Common myeloid progenitor, CD34-positive (primary cell): ENCODE measurements around the gene OGDHL.

Experiments used
- CTCF ChIA-PET: fragments of 350-600 bp; sonication (Branson Sonifier 250); formaldehyde crosslinking; loops from one replicate; lab custom pipeline; 2021; ENCODE audit warnings: antibody characterized with exemption; lab: Charles Lee
- POLR2A ChIA-PET: fragments of 350-600 bp; sonication (Branson Sonifier 250); formaldehyde crosslinking; loops from one replicate; lab custom pipeline; 2021; ENCODE audit warnings: antibody characterized with exemption; lab: Charles Lee
- DNase-seq, 3 donors: peaks; one replicate each; pipeline versions ENCODE4 v3.0.0 to v3.0.0-alpha.2; 2013
- H3K27ac ChIP-seq, 2 experiments: 1 replicate in 1 of 2; 2 replicates in 1 of 2; pipeline ENCODE4 v1.7.0; 2013; ENCODE audit warnings: inconsistent platforms in 2 of 2, low read length in 2 of 2, mild to moderate bottlenecking in 2 of 2, low read depth in 1 of 2, moderate library complexity in 1 of 2; ENCODE audit not compliant: severe bottlenecking in 2 of 2, insufficient read depth in 1 of 2, poor library complexity in 1 of 2
- H3K27me3 ChIP-seq, 5 experiments: replicated peaks in 2 of 5; 1 replicate in 3 of 5; 2 replicates in 2 of 5; pipeline versions ENCODE4 v1.6.1 to v1.7.0; 2013; ENCODE audit warnings: low read length in 4 of 5, mild to moderate bottlenecking in 2 of 5, moderate library complexity in 2 of 5, inconsistent platforms in 1 of 5; ENCODE audit not compliant: insufficient read depth in 5 of 5, control insufficient read depth in 4 of 5
- H3K36me3 ChIP-seq, 4 experiments: 1 replicate in 2 of 4; 2 replicates in 2 of 4; pipeline versions ENCODE4 v1.6.1 to v1.7.0; 2013; ENCODE audit warnings: low read length in 3 of 4, control low read depth in 1 of 4, mild to moderate bottlenecking in 1 of 4; ENCODE audit not compliant: control insufficient read depth in 4 of 4, insufficient read depth in 4 of 4
- H3K4me1 ChIP-seq, 4 experiments: 1 replicate in 3 of 4; 2 replicates in 1 of 4; pipeline versions ENCODE4 v1.6.1 to v1.7.1; 2013; ENCODE audit warnings: low read length in 3 of 4, mild to moderate bottlenecking in 3 of 4, control low read depth in 1 of 4, inconsistent platforms in 1 of 4, moderate library complexity in 1 of 4; ENCODE audit not compliant: control insufficient read depth in 4 of 4, insufficient read depth in 4 of 4; ENCODE audit errors: control extremely low read depth in 1 of 4
- H3K4me3 ChIP-seq, 7 experiments: 1 replicate in 4 of 7; 2 replicates in 3 of 7; pipeline versions ENCODE4 v1.5.1 to v1.7.0; 2013; ENCODE audit warnings: mild to moderate bottlenecking in 7 of 7, low read length in 6 of 7, moderate library complexity in 6 of 7, inconsistent platforms in 2 of 7, low read depth in 2 of 7, control low read depth in 1 of 7; ENCODE audit not compliant: insufficient read depth in 4 of 7, control insufficient read depth in 1 of 7; ENCODE audit errors: extremely low read depth in 1 of 7
- H3K9me3 ChIP-seq, 5 experiments: 1 replicate in 4 of 5; 2 replicates in 1 of 5; pipeline versions ENCODE4 v1.6.1 to v1.7.1; 2013; ENCODE audit warnings: low read length in 4 of 5, mild to moderate bottlenecking in 2 of 5, inconsistent platforms in 1 of 5, low read depth in 1 of 5, moderate library complexity in 1 of 5; ENCODE audit not compliant: control insufficient read depth in 4 of 5, insufficient read depth in 2 of 5; ENCODE audit errors: control extremely low read depth in 1 of 5
- WGBS: methylation state at CpG from one replicate; pipeline ENCODE4 v1.1.5; 2013; ENCODE audit not compliant: insufficient coverage; 5-methylcytosine and 5-hydroxymethylcytosine counted together

The OGDHL gene

DNA sequence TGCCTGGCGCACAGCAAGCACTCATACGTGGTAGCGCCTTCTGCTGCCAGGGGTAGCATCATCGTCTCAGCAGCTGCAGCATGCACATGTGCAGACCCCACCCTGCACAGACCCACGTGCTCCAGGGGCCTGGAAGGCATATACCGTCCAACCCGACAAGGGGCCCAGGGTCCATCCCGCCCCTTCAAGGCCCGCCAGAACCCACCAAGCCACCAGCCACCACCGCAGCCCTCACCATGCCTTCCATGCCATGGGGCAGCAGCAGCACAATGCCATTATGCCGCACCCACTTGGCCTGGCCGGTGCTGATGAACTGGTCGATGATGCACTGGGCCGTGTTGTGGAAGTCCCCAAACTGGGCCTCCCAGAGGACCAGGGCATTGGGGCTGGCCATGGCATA, 22.7 kb downstream of the OGDHL start:
- DNase-seq = no peak
- CTCF ChIA-PET = no interaction called here

GRCh38 chr10:49738616-49739360, 23.3 kb downstream of the OGDHL start:
- 85% methylated on average over 10 of the region's 10 CpGs for WGBS
- POLR2A ChIA-PET = no interaction called here
- no peaks in the 10 kb centered on the region for H3K4me1 ChIP-seq
- CTCF ChIA-PET = no interaction called here
- no peaks in the 10 kb centered on the region for H3K9me3 ChIP-seq
- DNase-seq = no peak
- H3K36me3 ChIP-seq = no peaks in the 10 kb centered on the region
- H3K27me3 ChIP-seq = no peaks in the 10 kb centered on the region
- H3K4me3 ChIP-seq = no peak overlapping the region
- no peak overlapping the region for H3K27ac ChIP-seq

More for the DNA sequence above, 22.7 kb downstream of the OGDHL start:
- no peaks in the 10 kb centered on the region for H3K36me3 ChIP-seq
- H3K27me3 ChIP-seq = no peaks in the 10 kb centered on the region
- POLR2A ChIA-PET = no interaction called here
- no peaks in the 10 kb centered on the region for H3K9me3 ChIP-seq
- WGBS = 89% methylated on average over 11 of the region's 14 CpGs
- no peak overlapping the region for H3K4me3 ChIP-seq
- no peaks in the 10 kb centered on the region for H3K4me1 ChIP-seq
- no peak overlapping the region for H3K27ac ChIP-seq

- POLR2A ChIA-PET = no interaction called here
- 94% methylated on average over 18 of the region's 19 CpGs for WGBS
Observed at GRCh38 chr10:49737474-49738201, 24.5 kb downstream of the OGDHL start.

DNA sequence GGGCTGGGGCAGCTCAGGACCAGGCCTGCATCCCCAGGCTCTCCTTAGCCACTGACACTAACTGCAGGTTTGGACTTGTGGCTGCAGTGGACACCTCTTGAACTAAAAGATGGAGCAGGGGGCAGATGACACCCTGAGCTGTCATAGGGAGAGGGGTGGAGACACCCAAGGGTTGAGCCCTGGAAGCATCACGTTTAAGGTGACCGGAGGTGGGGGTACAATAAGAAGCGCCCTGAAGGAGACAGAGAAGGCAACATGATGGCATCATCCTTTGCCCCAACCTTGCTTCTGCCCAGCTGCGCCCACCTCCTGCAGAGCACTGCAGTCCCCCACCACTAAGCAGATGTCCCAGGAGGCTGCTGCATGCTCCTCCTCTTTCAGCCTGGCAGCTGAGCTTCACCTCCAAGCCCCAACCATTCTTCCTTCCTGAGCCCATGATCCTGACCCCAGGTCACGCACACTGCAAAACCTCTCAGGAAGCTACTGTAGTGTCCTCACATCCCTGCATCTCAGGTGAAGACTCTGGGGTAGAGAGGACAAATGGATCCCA, 25.5 kb downstream of the OGDHL start:
- no peak for DNase-seq
- CTCF ChIA-PET = no interaction called here
- no peak overlapping the region for H3K27ac ChIP-seq
- POLR2A ChIA-PET = no interaction called here
- H3K4me1 ChIP-seq = no peaks in the 10 kb centered on the region
- H3K27me3 ChIP-seq = peaks cover 0 to 1% (median 0%) of the 10 kb centered on the region in 5 experiments
- WGBS = 98% methylated on average over 4 of the region's 5 CpGs
- no peaks in the 10 kb centered on the region for H3K36me3 ChIP-seq
- H3K4me3 ChIP-seq = no peak overlapping the region
- H3K9me3 ChIP-seq = no peaks in the 10 kb centered on the region

More at GRCh38 chr10:49737474-49738201, 24.5 kb downstream of the OGDHL start:
- no peaks in the 10 kb centered on the region for H3K4me1 ChIP-seq
- no peak overlapping the region for H3K27ac ChIP-seq
- H3K4me3 ChIP-seq = no peak overlapping the region
- DNase-seq = no peak
- H3K27me3 ChIP-seq = no peaks in the 10 kb centered on the region
- CTCF ChIA-PET = no interaction called here
- no peaks in the 10 kb centered on the region for H3K9me3 ChIP-seq
- no peaks in the 10 kb centered on the region for H3K36me3 ChIP-seq

GRCh38 chr10:49735848-49736563, 26.1 kb downstream of the OGDHL start:
- Histone ChIP-seq H3K27me3 (peaks cover 0 to 1% (median 0%) of the 10 kb centered on the region in 5 experiments), H3K27ac (no peak overlapping the region), H3K36me3 (no peaks in the 10 kb centered on the region), H3K9me3 (no peaks in the 10 kb centered on the region), H3K4me1 (no peaks in the 10 kb centered on the region), H3K4me3 (no peak overlapping the region)
- no peak for DNase-seq
- WGBS = 94% methylated on average over 20 of the region's 23 CpGs
- ChIA-PET CTCF (no interaction called here), POLR2A (no interaction called here)

DNA sequence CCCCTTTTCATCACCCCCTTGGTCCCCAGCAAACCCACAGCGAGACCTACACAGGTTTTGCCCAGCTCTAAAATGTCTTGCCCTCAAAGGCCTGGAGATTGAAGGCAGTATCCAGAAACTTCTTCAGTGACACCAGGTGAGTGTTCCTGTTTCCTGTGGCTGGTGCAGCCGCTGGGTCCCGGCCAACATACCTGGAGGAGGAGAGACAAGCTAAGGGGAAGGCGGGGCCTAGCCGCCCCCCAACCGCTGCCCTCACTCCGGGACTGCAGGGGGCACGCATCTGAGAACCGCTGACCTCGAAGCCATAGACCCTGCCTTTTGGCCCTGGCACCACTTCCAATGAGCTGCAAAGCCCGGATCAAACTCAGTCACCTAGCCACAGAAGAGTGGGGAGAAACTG, 27.0 kb downstream of the OGDHL start:
- POLR2A ChIA-PET = no interaction called here
- DNase-seq = no peak
- H3K27ac ChIP-seq = no peak overlapping the region
- H3K27me3 ChIP-seq = peaks cover 0 to 1% (median 0%) of the 10 kb centered on the region in 5 experiments
- H3K4me1 ChIP-seq = no peaks in the 10 kb centered on the region
- H3K36me3 ChIP-seq = no peaks in the 10 kb centered on the region
- no peak overlapping the region for H3K4me3 ChIP-seq
- WGBS = 61% methylated on average over 11 of the region's 11 CpGs
- CTCF ChIA-PET = no interaction called here
- no peaks in the 10 kb centered on the region for H3K9me3 ChIP-seq
